Inflammatory macrophage treated with lipopolysaccharide for 4 hours (primary cell): Measurements from ENCODE around the gene DLG1.
"Not testable (repeated sequence)": the region's sequence is repeated elsewhere in the genome, so short reads cannot be mapped to it uniquely, and the experiment has no call there.

Experiments
- DNase-seq: peaks from one replicate; pipeline ENCODE4 v3.0.0-alpha.2; 2020

The DLG1 gene

GRCh38 chr3:197239857-197240256 lies 58.6 kb downstream of the DLG1 start:
- DNase-seq = no peak

GRCh38 chr3:197238842-197239241 lies 59.6 kb downstream of the DLG1 start:
- DNase-seq = peak; percentile 20

- no peak for DNase-seq
These were observed 60.5 kb downstream of the DLG1 start for GRCh38 chr3:197237897-197238296.

- no peak for DNase-seq
These were observed 62.0 kb downstream of the DLG1 start for GRCh38 chr3:197236362-197236761.

- no peak for DNase-seq
These were observed 63.2 kb downstream of the DLG1 start for GRCh38 chr3:197234947-197235914.

- DNase-seq = no peak
These were observed 67.1 kb downstream of the DLG1 start for GRCh38 chr3:197231321-197231720.

GRCh38 chr3:197229836-197230235 lies 68.6 kb downstream of the DLG1 start:
- no peak for DNase-seq

- no peak for DNase-seq
These were observed 69.2 kb downstream of the DLG1 start for GRCh38 chr3:197229178-197229577.

GRCh38 chr3:197227780-197228574 lies 70.4 kb downstream of the DLG1 start:
- no peak for DNase-seq

- DNase-seq = no peak
These were observed 72.2 kb downstream of the DLG1 start for GRCh38 chr3:197226179-197226578.

- DNase-seq = no peak
These were observed 72.8 kb downstream of the DLG1 start for GRCh38 chr3:197225579-197225978.

- DNase-seq = peak; percentile 58
These were observed 74.4 kb downstream of the DLG1 start for GRCh38 chr3:197224034-197224444.

- DNase-seq = no peak
These were observed 75.5 kb downstream of the DLG1 start for GRCh38 chr3:197222937-197223370.

GRCh38 chr3:197219619-197220018 lies 78.8 kb downstream of the DLG1 start:
- no peak for DNase-seq

- DNase-seq = no peak
These were observed 80.2 kb downstream of the DLG1 start for GRCh38 chr3:197218210-197218609.

GRCh38 chr3:197216914-197217313 lies 81.5 kb downstream of the DLG1 start:
- DNase-seq = no peak

- no peak for DNase-seq
These were observed 82.1 kb downstream of the DLG1 start for GRCh38 chr3:197216169-197216860.

GRCh38 chr3:197212290-197212689 lies 86.1 kb downstream of the DLG1 start:
- no peak for DNase-seq

GRCh38 chr3:197211698-197212097 lies 86.7 kb downstream of the DLG1 start:
- not testable (repeated sequence) for DNase-seq

GRCh38 chr3:197209366-197210260 lies 88.8 kb downstream of the DLG1 start:
- no peak for DNase-seq

GRCh38 chr3:197206913-197207312 lies 91.5 kb downstream of the DLG1 start:
- no peak for DNase-seq

- DNase-seq = no peak
These were observed 92.7 kb downstream of the DLG1 start for GRCh38 chr3:197205675-197206074.
